Endothelial cell of umbilical vein (primary cell): ENCODE data around the gene HAUS6.

Experiments used
- CTCF ChIP-seq, 2 donors: IDR thresholded peaks; 1 replicate in 1 of 2; 2 replicates in 1 of 2; pipeline ENCODE4 v1.5.1; 2011; ENCODE audit warnings: low read length in 2 of 2, mild to moderate bottlenecking in 2 of 2, moderate library complexity in 2 of 2, control low read depth in 1 of 2, inconsistent platforms in 1 of 2, low read depth in 1 of 2; ENCODE audit not compliant: insufficient read depth in 1 of 2; ENCODE audit errors: extremely low read depth in 1 of 2
- EZH2 ChIP-seq: IDR thresholded peaks from 2 replicates; pipeline ENCODE4 v1.6.1; 2012; ENCODE audit warnings: borderline replicate concordance, low read depth, mild to moderate bottlenecking, moderate library complexity, low read length, inconsistent platforms; ENCODE audit not compliant: severe bottlenecking
- MAX ChIP-seq: IDR thresholded peaks from 2 replicates; pipeline ENCODE4 v1.6.1; 2011; ENCODE audit not compliant: insufficient read depth, insufficient read length
- POLR2AphosphoS5 ChIP-seq: IDR thresholded peaks from 2 replicates; pipeline ENCODE4 v1.6.1; 2012; ENCODE audit warnings: low read depth, mild to moderate bottlenecking, control low read depth, low read length, moderate library complexity; ENCODE audit not compliant: insufficient read depth

GRCh38 chr9:19032406-19032805 is 70.3 kb downstream of the HAUS6 start:
- no peak for TF ChIP-seq POLR2AphosphoS5
- no peak for TF ChIP-seq CTCF (IDR thresholded peaks at IDR 0.05; ENCODE audit: extremely low read depth in 1 of 2, insufficient read depth in 1 of 2, low read depth in 1 of 2, low read length in 2 of 2)
- TF ChIP-seq MAX, result no peak
- no peak for TF ChIP-seq EZH2
